ENCODE results near the gene LITAFD.

LITAFD gene

DNA sequence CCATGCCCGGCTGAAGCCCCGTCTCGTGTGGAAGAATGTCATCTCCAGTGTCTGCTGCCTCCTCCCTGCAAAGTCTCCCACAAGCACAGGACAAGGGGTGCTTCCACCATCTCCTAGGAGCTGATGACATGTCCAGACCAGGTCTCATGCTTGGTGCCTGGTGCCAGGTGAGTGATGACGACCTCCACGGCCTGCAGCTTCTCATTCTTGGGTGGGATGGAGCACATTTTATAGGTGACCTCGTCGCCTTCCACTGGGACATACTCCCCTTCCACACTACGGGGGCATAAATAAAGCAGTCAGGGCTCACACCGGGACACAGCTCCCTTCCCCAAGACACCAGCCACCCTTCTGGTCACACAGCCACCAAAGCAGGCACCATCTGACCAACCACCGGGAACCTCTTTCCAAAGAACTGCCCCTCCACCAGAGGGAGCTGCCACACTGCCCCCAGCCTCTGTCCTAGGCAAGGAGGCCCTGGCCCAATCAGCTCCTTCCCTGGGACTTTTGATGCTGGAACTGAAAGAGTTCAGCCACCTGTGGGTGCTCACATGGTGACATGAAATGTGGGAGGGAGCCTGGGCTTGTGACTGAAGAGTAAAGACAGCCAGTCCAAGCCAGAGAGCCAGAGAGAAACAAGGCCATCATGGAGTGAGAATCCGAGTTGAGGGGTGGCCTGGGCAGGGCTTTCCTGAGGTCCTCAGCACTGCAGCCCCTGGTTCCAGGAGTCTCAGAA, 26.9 kb upstream of the LITAFD start:
- no peak overlapping the region for H3K27ac ChIP-seq (ENCODE audit: low read depth, low read length)
- no peak overlapping the region for H3K4me3 ChIP-seq (ENCODE audit: low read depth, low read length)
- H3K36me3 ChIP-seq (ENCODE audit: insufficient read depth, low read length), result peaks cover 9% of the 10 kb centered on the region

DNA sequence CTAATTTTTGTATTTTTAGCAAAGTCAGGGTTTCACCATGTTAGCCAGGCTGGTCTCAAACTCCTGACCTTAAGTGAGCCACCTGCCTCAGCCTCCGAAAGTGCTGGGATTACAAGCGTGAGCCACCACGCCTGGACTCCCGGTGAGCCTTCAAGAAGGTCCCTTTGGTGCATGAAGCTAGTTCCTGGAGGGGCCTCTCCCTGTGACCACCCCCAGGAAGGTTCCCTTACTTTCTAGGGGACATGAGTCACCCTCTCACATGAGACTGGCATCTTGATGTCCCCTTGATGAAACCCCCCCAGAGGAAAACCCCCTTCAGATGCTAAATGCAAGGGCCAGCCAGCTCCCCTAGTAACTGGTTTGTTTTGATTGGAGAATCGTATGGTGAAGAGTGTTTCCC, 26.2 kb upstream of the LITAFD start:
- Histone ChIP-seq H3K4me3 (ENCODE audit: low read depth, low read length) (no peak overlapping the region), H3K79me2 (ENCODE audit: control insufficient read depth, insufficient read depth, low read length, unreplicated experiment) (peaks cover 17% of the 10 kb centered on the region), H3K27me3 (ENCODE audit: insufficient read depth, low read length) (no peaks in the 10 kb centered on the region), H3K27ac (ENCODE audit: low read depth, low read length) (no peak overlapping the region), H3K36me3 (ENCODE audit: insufficient read depth, low read length) (peaks cover 9% of the 10 kb centered on the region), H2AFZ (ENCODE audit: low read length, unreplicated experiment) (no peak overlapping the region), H3K4me1 (ENCODE audit: control insufficient read depth, insufficient read depth, low read length, unreplicated experiment) (peaks cover 28% of the 10 kb centered on the region)

More for the DNA sequence above, 26.9 kb upstream of the LITAFD start:
- Histone ChIP-seq H3K79me2 (ENCODE audit: control insufficient read depth, insufficient read depth, low read length, unreplicated experiment) (peaks cover 17% of the 10 kb centered on the region), H3K4me1 (ENCODE audit: control insufficient read depth, insufficient read depth, low read length, unreplicated experiment) (peaks cover 30% of the 10 kb centered on the region), H2AFZ (ENCODE audit: low read length, unreplicated experiment) (no peak overlapping the region), H3K27me3 (ENCODE audit: insufficient read depth, low read length) (no peaks in the 10 kb centered on the region)

- Histone ChIP-seq H3K4me1 (ENCODE audit: control insufficient read depth, insufficient read depth, low read length, unreplicated experiment) (peaks cover 33% of the 10 kb centered on the region), H3K36me3 (ENCODE audit: insufficient read depth, low read length) (peaks cover 9% of the 10 kb centered on the region), H3K27me3 (ENCODE audit: insufficient read depth, low read length) (no peaks in the 10 kb centered on the region), H3K79me2 (ENCODE audit: control insufficient read depth, insufficient read depth, low read length, unreplicated experiment) (peaks cover 48% of the 10 kb centered on the region), H3K27ac (ENCODE audit: low read depth, low read length) (no peak overlapping the region), H2AFZ (ENCODE audit: low read length, unreplicated experiment) (no peak overlapping the region), H3K4me3 (ENCODE audit: low read depth, low read length) (no peak overlapping the region)
Observed at GRCh38 chr16:8858994-8859912, 22.9 kb upstream of the LITAFD start.

DNA sequence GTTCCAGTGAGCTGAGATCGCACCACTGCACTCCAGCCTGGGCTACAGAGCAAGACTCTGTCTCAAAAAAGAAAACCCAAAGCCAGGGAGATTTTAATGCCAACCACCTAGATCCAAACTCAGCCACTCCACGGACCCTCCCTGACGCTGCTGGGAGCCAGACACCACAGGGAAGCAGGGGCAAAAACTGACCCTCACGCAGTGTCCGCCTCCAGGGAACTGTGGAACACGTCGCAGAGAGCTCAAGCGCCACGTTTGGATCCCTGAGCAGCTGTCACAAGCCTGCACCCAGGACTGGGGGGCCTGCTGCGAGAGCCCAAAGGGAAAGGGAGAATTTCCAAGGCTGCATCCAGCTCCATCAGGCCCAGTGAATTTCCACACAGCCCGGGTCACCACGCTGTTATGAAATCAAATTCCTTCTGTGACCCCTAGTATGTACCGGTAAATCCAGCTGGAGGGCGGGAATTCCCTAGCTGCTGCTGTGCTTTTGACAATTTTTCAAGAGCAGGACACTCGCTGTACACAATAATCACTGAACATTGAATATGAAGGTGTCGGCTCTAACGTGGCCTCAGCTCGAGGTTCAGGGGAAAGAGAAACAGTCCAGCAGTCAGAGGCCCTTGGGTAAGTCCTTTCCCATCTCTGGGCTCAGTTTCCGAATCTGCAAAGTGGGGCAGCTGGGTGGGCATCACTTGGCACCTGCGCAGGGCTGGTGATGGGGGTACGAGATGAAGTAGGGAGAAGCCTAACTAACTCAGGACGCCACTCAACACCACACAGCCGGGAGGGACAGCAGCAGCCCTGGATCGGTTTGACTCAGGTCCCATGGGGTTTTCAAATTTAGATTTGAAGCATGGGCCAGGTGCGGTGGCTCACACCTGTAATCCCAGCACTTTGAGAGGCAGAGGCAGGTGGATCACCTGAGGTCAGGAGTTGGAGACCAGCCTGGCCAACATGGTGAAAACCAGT, 22.0 kb upstream of the LITAFD start:
- Histone ChIP-seq H3K36me3 (ENCODE audit: insufficient read depth, low read length) (peaks cover 5% of the 10 kb centered on the region; the same call in 1 of the 2 replicates), H3K4me3 (ENCODE audit: low read depth, low read length) (no peak overlapping the region), H3K27ac (ENCODE audit: low read depth, low read length) (no peak overlapping the region), H3K27me3 (ENCODE audit: insufficient read depth, low read length) (no peaks in the 10 kb centered on the region), H3K79me2 (ENCODE audit: control insufficient read depth, insufficient read depth, low read length, unreplicated experiment) (peaks cover 58% of the 10 kb centered on the region), H2AFZ (ENCODE audit: low read length, unreplicated experiment) (no peak overlapping the region), H3K4me1 (ENCODE audit: control insufficient read depth, insufficient read depth, low read length, unreplicated experiment) (peaks cover 39% of the 10 kb centered on the region)

DNA sequence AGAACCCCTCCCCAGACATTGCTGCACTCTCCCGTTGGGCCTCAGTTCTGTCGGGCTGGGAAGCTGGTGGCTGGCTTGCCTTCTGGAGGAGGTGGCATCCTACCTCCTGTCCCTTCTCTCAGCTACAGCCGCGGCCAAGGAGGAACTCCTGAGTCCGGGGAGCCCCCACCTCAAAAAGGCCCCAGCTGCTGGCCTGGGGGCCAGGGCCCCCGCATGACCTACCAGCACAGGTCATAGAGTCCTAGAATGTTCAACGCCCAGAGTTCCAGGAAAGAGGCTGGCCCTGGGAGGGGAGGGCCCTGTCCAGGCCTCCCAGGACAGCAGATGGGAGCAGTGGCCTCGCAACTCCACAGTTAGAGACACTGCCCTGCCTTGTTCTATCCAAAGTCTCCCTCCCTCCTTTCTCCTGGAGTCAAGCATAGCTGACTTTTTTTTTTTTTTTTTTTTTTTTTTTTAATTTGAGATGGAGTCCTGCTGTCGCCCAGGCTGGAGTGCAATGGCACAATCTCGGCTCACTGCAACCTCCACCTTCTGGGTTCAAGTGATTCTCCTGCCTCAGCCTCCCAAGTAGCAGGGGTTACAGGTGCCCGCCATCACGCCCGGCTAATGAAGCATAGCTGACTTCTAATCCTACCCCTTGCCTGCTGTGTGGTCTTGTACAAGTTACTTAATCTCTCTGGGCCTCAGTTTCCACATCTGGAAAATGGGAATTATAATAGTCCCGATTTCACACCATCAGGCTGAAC, 20.4 kb upstream of the LITAFD start:
- no peak overlapping the region for H3K4me3 ChIP-seq (ENCODE audit: low read depth, low read length)
- H3K4me1 ChIP-seq (ENCODE audit: control insufficient read depth, insufficient read depth, low read length, unreplicated experiment), result peaks cover 33% of the 10 kb centered on the region
- H3K36me3 ChIP-seq (ENCODE audit: insufficient read depth, low read length), result no peaks in the 10 kb centered on the region
- H3K27me3 ChIP-seq (ENCODE audit: insufficient read depth, low read length), result no peaks in the 10 kb centered on the region
- H2AFZ ChIP-seq (ENCODE audit: low read length, unreplicated experiment), result no peak overlapping the region
- no peak overlapping the region for H3K27ac ChIP-seq (ENCODE audit: low read depth, low read length)
- peaks cover 73% of the 10 kb centered on the region for H3K79me2 ChIP-seq (ENCODE audit: control insufficient read depth, insufficient read depth, low read length, unreplicated experiment)

- Histone ChIP-seq H3K4me1 (ENCODE audit: control insufficient read depth, insufficient read depth, low read length, unreplicated experiment) (peaks cover 30% of the 10 kb centered on the region), H3K27ac (ENCODE audit: low read depth, low read length) (no peak overlapping the region), H3K4me3 (ENCODE audit: low read depth, low read length) (no peak overlapping the region), H3K27me3 (ENCODE audit: insufficient read depth, low read length) (no peaks in the 10 kb centered on the region), H2AFZ (ENCODE audit: low read length, unreplicated experiment) (no peak overlapping the region), H3K36me3 (ENCODE audit: insufficient read depth, low read length) (no peaks in the 10 kb centered on the region), H3K79me2 (ENCODE audit: control insufficient read depth, insufficient read depth, low read length, unreplicated experiment) (peaks cover 81% of the 10 kb centered on the region)
Observed at GRCh38 chr16:8862309-8863130, 19.6 kb upstream of the LITAFD start.

DNA sequence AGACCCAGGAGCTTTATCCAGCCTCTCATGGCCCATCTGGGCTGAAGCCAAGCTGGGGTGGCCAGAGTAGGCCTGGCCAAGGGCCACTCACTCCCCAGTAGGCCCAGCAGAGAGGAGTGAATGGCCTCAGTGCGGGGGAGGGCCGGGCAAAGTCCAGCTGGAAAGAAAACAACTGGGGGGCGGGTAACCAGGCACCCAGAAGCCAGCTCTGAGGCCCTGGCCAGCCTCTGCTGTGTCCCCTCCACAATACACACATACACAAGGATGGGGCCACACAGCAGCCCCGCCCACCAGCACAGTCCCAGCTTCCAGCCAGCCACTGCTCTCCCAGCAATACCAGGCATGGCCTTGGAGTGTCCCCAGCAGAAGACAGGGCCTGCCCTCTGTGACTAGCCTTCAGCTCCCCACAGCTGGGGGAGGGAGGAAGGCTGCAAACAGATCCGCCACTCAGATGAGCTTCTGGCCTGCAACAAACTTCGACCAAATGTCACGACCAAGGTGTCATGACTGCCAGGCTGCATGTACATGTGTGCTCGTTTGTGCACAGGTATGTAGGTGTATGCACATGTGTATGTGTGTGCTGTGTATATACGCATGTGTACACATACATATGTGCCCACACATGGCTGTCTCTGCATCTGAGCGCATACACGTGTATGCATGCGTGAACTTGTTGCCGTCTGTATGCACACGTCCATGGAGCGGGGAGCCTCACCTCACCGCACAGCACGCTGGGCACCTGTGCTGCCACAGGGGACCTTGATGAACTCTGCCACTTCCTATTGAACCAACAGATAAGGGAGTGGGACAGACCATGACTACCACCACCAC, 18.3 kb upstream of the LITAFD start:
- H3K4me1 ChIP-seq (ENCODE audit: control insufficient read depth, insufficient read depth, low read length, unreplicated experiment), result peaks cover 30% of the 10 kb centered on the region
- H2AFZ ChIP-seq (ENCODE audit: low read length, unreplicated experiment), result no peak overlapping the region
- H3K79me2 ChIP-seq (ENCODE audit: control insufficient read depth, insufficient read depth, low read length, unreplicated experiment), result peaks cover 83% of the 10 kb centered on the region
- no peaks in the 10 kb centered on the region for H3K36me3 ChIP-seq (ENCODE audit: insufficient read depth, low read length)
- no peaks in the 10 kb centered on the region for H3K27me3 ChIP-seq (ENCODE audit: insufficient read depth, low read length)
- H3K27ac ChIP-seq (ENCODE audit: low read depth, low read length), result no peak overlapping the region
- no peak overlapping the region for H3K4me3 ChIP-seq (ENCODE audit: low read depth, low read length)

- H3K27ac ChIP-seq (ENCODE audit: low read depth, low read length), result no peak overlapping the region
- H2AFZ ChIP-seq (ENCODE audit: low read length, unreplicated experiment), result no peak overlapping the region
- peaks cover 29% of the 10 kb centered on the region for H3K4me1 ChIP-seq (ENCODE audit: control insufficient read depth, insufficient read depth, low read length, unreplicated experiment)
- H3K27me3 ChIP-seq (ENCODE audit: insufficient read depth, low read length), result no peaks in the 10 kb centered on the region
- H3K4me3 ChIP-seq (ENCODE audit: low read depth, low read length), result no peak overlapping the region
- H3K79me2 ChIP-seq (ENCODE audit: control insufficient read depth, insufficient read depth, low read length, unreplicated experiment), result peaks cover 75% of the 10 kb centered on the region
- no peaks in the 10 kb centered on the region for H3K36me3 ChIP-seq (ENCODE audit: insufficient read depth, low read length)
Observed at GRCh38 chr16:8864480-8865110, 17.6 kb upstream of the LITAFD start.
